ENCODE measurements around the gene CD72.
A peak's percentile ranks its signal among the peaks of the same experiment; 100 is the strongest.
"Not testable (repeated sequence)": the region's sequence is repeated elsewhere in the genome, so short reads cannot be mapped to it uniquely, and the experiment has no call there.

CD72 gene

DNA sequence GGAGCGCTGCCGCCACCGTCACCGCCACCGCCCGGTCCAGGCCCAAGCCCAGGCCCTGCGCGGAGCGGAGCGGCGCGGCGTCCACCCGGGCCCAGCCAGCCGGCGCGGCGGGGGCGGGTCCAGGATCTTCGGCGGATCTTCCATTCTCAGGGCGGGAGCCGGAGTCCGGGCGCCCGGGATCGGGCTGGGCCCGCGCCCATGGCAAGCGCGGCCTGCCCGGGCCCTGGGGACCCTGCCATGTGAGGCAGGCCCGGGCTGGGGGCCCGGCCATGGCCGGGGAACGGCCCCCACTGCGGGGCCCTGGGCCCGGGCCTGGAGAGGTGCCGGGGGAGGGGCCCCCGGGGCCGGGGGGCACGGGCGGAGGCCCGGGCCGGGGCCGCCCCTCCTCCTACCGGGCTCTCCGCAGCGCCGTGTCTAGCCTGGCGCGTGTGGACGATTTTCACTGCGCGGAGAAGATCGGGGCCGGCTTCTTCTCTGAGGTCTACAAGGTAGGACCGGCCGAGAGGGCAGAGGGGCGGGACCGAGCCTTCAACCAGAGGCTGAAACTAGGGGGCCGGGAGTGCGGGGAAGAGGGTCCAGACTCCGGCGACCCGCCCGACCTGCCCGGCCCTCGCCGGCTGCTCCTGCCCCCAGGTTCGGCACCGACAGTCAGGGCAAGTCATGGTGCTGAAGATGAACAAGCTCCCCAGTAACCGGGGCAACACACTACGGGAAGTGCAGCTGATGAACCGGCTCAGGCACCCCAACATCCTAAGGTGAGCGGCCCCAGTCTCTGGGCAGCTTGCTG lies 12.7 kb downstream of the CD72 start:
- Mint-ChIP-seq H3K27ac (peak overlapping the region; percentile 49 to 59), H3K4me1 (ENCODE audit: low read depth in 2 of 2) (peaks cover 26 to 31% of the 10 kb centered on the region in 2 donors), H3K27me3 (no peaks in the 10 kb centered on the region), H3K9me3 (no peaks in the 10 kb centered on the region), H3K4me3 (peak overlapping the region; percentile 79), H3K36me3 (ENCODE audit: insufficient read depth) (peaks cover 29% of the 10 kb centered on the region)
- DNase-seq (no peak), ATAC-seq (replicated peaks) (no peak)

DNA sequence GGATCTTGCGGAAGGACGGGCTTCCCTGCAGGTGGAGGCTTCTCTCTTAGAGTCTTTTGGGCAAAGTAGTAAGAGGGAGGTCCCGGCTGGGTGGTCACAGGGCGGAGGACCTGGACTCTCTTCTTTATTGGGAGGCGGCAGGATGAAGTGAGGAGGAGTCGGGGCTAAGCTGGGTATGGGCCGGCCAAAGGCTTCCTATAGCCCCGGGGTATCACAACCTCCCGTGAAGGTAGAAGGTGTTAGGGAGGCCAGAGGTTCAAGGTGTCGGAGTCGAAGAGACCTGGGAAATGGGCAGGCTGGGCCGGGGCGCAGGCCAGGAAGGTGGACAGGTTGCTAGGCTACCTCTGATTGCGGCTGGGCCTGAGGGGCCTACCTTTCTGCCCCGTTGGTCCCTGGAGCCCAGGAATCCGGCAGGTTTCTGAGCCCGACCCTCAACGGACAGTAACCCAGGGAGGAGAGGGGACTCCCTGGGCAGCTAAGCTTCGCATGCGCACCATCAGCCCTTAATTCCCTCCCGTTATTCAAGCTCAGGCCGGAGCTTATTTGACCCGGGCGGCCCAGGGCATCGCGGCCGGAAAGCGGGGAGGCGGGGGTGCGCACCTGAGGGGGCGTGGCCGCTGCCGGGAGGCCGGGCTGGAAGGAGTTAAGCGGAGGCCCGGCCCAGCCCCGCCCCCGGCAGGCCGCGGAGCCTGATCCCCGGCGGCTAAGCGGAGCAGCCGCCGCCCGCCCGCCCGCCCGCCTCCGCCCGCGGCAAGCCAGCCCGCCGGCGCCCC lies 13.4 kb downstream of the CD72 start, which contains the start of gene TESK1:
TESK1 (plus strand) TSS at position 685 of the 773 bp plus-strand sequence. CDS start 358 bp downstream, outside the sequence.
- H3K9me3 Mint-ChIP-seq: no peaks in the 10 kb centered on the region
- H3K27ac Mint-ChIP-seq: peak within 1 kb of the TSS; percentile 93 to 97
- H3K36me3 Mint-ChIP-seq (ENCODE audit: insufficient read depth): peaks cover 26% of the 10 kb centered on the region

DNA sequence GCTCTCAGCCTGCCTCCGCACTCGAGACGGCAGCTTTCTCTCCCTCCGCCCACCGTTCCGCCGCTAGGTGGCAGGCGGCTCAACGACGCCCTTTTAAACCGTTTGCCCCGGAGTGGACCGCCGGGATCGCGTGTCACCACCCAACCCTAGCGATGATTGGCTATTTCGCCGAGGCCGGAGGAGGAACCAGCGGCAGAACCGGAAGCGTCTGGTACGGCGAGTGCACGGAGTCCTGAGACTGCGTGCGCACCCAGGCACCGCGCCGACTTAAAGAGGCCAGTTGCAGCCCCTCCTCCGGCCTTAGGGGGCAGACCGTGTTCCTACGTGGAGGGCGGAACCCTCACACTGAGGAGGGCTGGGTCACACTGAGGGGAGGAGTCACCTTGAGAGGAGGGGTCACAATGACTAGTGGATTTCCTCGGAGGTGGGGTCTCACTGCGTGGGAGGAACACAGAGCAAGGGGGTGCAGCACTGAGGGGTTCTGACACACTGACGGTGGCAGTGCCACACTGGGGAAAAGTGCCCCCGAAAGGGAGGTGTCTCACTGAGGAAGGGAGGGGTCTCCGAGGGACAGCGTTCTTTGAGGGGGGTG lies 14.1 kb downstream of the CD72 start:
- H3K9me3 Mint-ChIP-seq: no peaks in the 10 kb centered on the region
- H3K4me3 Mint-ChIP-seq: peak overlapping the region; percentile 97 to 99
- peaks cover 26% of the 10 kb centered on the region for H3K36me3 Mint-ChIP-seq (ENCODE audit: insufficient read depth)
- H3K27ac Mint-ChIP-seq: peak overlapping the region; percentile 93 to 97
- no peaks in the 10 kb centered on the region for H3K27me3 Mint-ChIP-seq
- peaks cover 26 to 31% of the 10 kb centered on the region in 2 donors for H3K4me1 Mint-ChIP-seq (ENCODE audit: low read depth in 2 of 2)
- DNase-seq: peak; percentile 97 to 99 (median 99)
- ATAC-seq (replicated peaks): peak; percentile 85

More for the DNA sequence above, 13.4 kb downstream of the CD72 start, which contains the start of gene TESK1:
- peak; percentile 44 for ATAC-seq (replicated peaks)
- peaks cover 26 to 31% of the 10 kb centered on the region in 2 donors for H3K4me1 Mint-ChIP-seq (ENCODE audit: low read depth in 2 of 2)
- H3K27me3 Mint-ChIP-seq: no peaks in the 10 kb centered on the region
- DNase-seq: peak; percentile 74 to 79 (median 76)
- peak within 1 kb of the TSS; percentile 97 to 99 for H3K4me3 Mint-ChIP-seq

DNA sequence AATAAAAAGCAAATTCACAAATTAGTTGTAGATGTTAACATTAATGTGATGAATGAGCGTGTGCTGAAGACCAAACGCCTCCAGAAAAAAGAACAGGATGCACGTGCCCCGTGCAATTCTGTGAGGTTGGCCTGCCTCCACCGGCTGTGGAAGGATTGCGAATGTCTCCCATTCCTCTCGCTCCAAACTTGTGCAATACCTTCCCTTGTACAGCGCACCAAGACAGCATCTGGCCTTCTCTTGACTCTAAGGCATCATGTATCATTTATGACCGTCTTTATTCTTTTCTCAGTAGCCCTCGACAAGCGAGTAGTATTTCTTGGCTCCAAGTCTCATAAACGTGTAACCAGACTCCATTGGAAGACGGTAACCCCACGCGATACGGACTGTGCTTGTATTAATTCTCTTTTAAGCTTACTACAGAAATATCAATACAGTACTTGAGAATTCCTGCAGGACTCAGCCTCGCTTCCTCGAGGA lies 14.7 kb downstream of the CD72 start:
- ATAC-seq (replicated peaks): no peak
- Mint-ChIP-seq H3K4me1 (ENCODE audit: low read depth in 2 of 2) (peaks cover 26 to 31% of the 10 kb centered on the region in 2 donors), H3K27ac (peak overlapping the region; percentile 93 to 97), H3K4me3 (peak overlapping the region; percentile 97 to 99), H3K36me3 (ENCODE audit: insufficient read depth) (peaks cover 24% of the 10 kb centered on the region), H3K27me3 (no peaks in the 10 kb centered on the region), H3K9me3 (no peaks in the 10 kb centered on the region)
- DNase-seq: no peak

DNA sequence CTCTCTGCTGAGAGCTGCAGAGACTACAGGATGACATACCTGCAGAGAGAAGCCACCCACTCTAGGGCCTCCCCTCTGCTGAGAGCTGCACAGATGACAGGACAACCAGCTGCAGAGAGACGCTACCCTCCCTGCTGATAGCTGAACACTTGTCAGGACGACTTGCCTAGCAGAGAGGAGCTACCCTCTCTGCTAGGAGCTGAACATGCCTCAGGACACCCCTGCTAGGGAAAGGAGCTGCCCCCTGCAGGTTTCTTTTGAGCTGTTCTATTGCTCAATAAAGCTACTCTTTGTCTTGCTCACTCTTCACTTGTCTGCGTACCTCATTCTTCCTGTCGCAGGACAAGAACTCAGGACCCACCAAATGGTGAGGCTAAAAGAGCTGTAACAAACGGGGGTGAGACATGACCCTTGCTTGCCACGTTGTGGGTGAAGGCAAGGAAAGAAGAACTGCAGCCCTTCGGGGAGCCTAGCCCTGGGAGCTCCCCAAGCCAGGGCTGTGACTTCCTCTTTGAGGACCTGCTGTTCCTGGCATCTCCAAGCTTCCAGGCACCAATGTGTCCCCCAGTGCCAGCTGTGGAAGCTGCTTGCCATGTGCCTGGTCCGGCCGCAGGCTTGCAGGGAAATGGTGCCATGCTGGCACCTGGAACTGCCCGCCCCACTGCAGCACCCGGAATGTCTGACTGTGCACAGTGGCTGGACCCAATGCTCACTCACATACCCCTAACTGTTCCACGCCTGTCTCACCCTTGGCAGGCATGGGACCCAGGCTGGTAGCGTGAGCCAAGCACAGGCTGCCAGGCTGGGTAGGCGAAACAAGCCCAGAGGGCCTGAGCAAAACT lies 18.2 kb downstream of the CD72 start:
- DNase-seq (no peak), ATAC-seq (replicated peaks) (no peak)
- Mint-ChIP-seq H3K9me3 (no peaks in the 10 kb centered on the region), H3K4me1 (ENCODE audit: low read depth in 2 of 2) (peaks cover 13 to 14% of the 10 kb centered on the region in 2 donors), H3K27ac (no peak overlapping the region), H3K27me3 (no peaks in the 10 kb centered on the region), H3K36me3 (ENCODE audit: insufficient read depth) (peaks cover 14% of the 10 kb centered on the region), H3K4me3 (no peak overlapping the region)

DNA sequence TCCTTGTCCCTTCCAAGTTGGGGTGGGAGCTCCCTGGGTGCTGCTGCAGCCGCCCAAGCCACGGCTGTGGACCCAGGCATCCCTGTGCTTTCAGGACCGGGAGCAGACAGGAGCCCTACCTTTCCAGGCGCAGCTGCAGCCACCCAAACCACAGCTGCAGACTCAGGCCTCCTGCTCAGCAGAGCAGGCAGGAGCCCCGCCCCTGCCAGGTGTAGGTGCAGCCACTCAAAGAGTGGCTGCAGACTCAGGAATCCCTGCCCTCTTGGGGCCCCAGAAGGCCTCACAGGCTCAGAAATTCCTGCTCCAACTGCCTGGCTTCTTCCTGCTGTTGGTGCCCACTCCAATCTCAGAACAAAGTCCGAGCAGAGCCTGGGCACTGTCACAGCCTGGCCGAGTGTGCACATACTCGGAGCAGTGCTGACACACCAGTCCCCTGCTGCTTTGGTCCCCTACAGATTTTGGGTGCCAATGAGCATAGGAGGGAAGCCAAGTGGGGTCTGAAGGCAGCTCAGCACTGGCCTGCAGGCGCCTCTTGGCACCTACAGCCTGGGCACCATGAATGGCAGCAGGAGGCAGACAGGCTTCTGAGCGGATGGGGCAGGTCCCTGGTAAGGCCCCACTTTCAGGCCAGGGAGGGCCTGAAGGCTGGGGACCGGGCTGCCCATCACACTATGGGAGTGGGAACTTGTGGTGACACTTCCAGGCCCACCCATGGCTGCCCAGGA lies 19.2 kb downstream of the CD72 start:
- no peaks in the 10 kb centered on the region for H3K27me3 Mint-ChIP-seq
- H3K9me3 Mint-ChIP-seq: no peaks in the 10 kb centered on the region
- no peak overlapping the region for H3K4me3 Mint-ChIP-seq
- DNase-seq (no peak), ATAC-seq (replicated peaks) (no peak)
- H3K4me1 Mint-ChIP-seq (ENCODE audit: low read depth in 2 of 2): peaks cover 7% of the 10 kb centered on the region in 2 donors
- no peak overlapping the region for H3K27ac Mint-ChIP-seq
- peaks cover 8% of the 10 kb centered on the region for H3K36me3 Mint-ChIP-seq (ENCODE audit: insufficient read depth)

DNA sequence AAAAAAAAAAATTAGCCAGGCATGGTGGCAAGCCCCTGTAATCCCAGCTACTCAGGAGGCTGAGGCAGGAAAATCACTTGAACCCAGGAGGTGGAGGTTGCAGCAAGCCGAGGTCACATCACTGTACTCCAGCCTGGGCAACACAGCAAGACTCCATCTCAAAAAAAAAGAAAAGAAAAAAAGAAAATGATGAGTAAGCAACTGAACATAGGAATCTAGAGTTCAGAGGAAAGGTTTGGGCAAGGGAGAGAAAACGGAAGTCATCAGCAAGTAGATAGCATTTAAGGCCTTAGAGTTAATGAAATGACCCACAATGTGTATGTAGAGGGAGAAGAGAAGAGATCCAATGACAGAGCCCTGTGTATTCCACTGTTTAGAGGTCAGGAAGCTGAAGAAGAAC lies 21.3 kb downstream of the CD72 start:
- not testable (repeated sequence) for DNase-seq; H3K4me3 Mint-ChIP-seq; H3K36me3 Mint-ChIP-seq (ENCODE audit: insufficient read depth); H3K27ac Mint-ChIP-seq; H3K9me3 Mint-ChIP-seq; ATAC-seq (replicated peaks); H3K27me3 Mint-ChIP-seq; H3K4me1 Mint-ChIP-seq (ENCODE audit: low read depth in 2 of 2)

DNA sequence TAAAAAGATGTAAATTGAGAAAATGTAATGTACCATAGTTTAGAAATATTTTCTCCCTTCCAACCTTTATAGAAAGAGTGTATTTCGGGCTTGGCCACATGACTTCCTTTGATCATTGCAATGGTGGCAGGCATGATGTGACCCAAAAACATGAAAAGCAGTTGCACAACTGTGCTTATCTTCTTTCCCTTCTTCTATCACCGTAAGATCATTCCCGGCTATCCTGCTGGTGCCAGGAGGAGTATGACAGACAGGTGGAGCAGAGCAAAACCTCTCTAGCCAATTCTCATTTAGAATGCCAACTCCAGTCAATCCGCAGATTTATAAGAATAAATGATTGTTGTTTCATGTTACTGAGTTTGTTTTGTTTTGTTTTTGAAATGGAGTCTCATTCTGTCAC lies 23.7 kb downstream of the CD72 start:
- Mint-ChIP-seq H3K4me1 (ENCODE audit: low read depth in 2 of 2) (no peaks in the 10 kb centered on the region), H3K27me3 (no peaks in the 10 kb centered on the region), H3K36me3 (ENCODE audit: insufficient read depth) (peaks cover 4% of the 10 kb centered on the region), H3K27ac (no peak overlapping the region), H3K9me3 (peaks cover 7 to 9% of the 10 kb centered on the region in 2 donors), H3K4me3 (no peak overlapping the region)
- ATAC-seq (replicated peaks) (no peak), DNase-seq (no peak)

DNA sequence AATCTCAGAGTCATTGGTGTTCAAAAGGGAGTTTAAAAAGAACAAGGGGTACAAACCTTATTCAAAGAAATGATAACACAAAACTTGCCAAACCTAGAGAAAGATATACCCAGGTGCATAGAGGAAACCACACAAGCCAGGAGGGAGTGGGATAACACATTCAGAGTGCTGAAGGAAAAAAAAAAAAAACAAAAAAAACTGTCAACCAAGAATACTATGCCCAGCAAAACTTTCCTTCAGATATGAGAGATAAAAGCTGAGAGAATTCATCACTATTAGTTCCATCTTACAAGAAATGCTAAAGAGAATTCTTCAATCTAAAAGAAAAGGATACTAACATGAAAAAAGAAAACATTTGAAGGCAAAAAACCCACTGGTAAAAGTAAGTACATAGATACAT lies 24.6 kb downstream of the CD72 start:
- no peak for ATAC-seq (replicated peaks)

DNA sequence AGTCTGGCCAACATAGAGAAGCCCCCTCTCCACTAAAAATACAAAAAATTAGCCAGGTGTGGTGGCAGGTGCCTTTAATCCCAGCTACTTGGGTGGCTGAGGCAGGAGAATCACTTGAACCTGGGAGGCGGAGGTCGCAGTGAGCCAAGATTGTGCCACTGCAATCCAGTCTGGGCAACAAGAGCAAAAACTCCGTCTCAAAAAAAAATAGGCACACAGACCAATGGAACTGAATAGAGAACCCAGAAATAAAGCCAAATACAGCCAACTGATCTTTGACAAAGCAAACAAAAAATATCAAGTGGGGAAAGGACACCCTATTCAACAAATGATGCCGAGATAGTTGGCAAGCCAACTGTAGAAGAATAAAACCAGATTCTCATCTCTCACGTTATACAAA lies 29.7 kb downstream of the CD72 start:
- H3K4me3 Mint-ChIP-seq; H3K9me3 Mint-ChIP-seq; H3K36me3 Mint-ChIP-seq (ENCODE audit: insufficient read depth); ATAC-seq (replicated peaks); H3K27ac Mint-ChIP-seq; H3K27me3 Mint-ChIP-seq; DNase-seq; H3K4me1 Mint-ChIP-seq (ENCODE audit: low read depth in 2 of 2): not testable (repeated sequence)

More for the DNA sequence above, 24.6 kb downstream of the CD72 start:
- Mint-ChIP-seq H3K9me3 (peaks cover 7 to 9% of the 10 kb centered on the region in 2 donors), H3K4me3 (no peak overlapping the region), H3K4me1 (ENCODE audit: low read depth in 2 of 2) (no peaks in the 10 kb centered on the region), H3K36me3 (ENCODE audit: insufficient read depth) (peaks cover 4% of the 10 kb centered on the region), H3K27me3 (no peaks in the 10 kb centered on the region), H3K27ac (no peak overlapping the region)
- no peak for DNase-seq

DNA sequence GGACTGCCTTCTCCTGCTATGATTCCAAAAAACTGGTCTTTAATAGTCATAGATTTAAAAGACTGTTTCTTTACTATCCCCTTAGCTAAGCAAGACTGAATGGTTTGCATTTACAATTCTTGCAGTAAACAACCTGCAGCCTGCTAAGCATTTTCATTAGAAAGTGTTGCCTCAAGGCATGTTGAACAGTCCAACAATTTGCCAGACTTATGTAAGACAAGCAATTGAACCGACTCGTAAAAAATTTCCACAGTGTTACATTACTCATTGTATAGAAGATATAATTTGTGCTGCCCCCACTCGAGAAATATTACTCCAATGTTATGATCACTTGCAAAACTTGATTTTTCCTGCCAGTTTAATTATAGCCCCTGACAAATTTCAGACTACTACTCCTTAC lies 33.5 kb downstream of the CD72 start:
- not testable (repeated sequence) for H3K36me3 Mint-ChIP-seq (ENCODE audit: insufficient read depth); H3K9me3 Mint-ChIP-seq; H3K4me1 Mint-ChIP-seq (ENCODE audit: low read depth in 2 of 2); H3K4me3 Mint-ChIP-seq; DNase-seq; H3K27me3 Mint-ChIP-seq; H3K27ac Mint-ChIP-seq; ATAC-seq (replicated peaks)

DNA sequence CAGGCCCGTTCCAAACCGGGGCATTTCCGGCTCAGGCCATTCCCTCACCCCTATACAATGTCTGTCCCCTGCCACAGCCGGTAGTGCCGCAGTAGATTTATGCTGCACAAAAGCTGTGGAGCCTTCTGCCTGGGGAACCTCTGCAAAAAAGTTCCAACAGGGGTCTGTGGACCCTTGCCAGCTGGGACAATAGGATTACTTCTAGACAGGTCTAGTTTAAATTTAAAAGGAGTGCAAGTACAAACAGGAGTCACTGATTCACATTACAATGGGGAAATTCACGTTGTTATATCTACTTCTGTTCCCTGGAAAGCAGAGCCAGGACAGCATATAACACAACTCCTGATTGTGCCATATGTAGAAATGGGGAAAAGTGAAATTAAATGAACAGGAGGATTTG lies 34.7 kb downstream of the CD72 start:
- not testable (repeated sequence) for H3K27me3 Mint-ChIP-seq; H3K36me3 Mint-ChIP-seq (ENCODE audit: insufficient read depth); ATAC-seq (replicated peaks)

More for the DNA sequence above, 34.7 kb downstream of the CD72 start:
- not testable (repeated sequence) for H3K27ac Mint-ChIP-seq; H3K4me3 Mint-ChIP-seq; DNase-seq; H3K4me1 Mint-ChIP-seq (ENCODE audit: low read depth in 2 of 2)
- peaks cover 5 to 11% of the 10 kb centered on the region in 2 donors for H3K9me3 Mint-ChIP-seq
